ENCODE measurements around the gene CCN5.

CCN5 gene

GRCh38 chr20:44768854-44769480, 53.8 kb downstream of the CCN5 start:
- no peak for DNase-seq (ENCODE audit: low read depth)
- H3K4me3 ChIP-seq (ENCODE audit: low read depth, low read length), result no peak overlapping the region
- TF ChIP-seq CTCF (conservative IDR thresholded peaks at IDR 0.05; ENCODE audit: low read depth, low read length), result no peak

- no peak overlapping the region for H3K4me3 ChIP-seq (ENCODE audit: low read depth, low read length)
- TF ChIP-seq CTCF (conservative IDR thresholded peaks at IDR 0.05; ENCODE audit: low read depth, low read length), result no peak
- no peak for DNase-seq (ENCODE audit: low read depth)
These were observed 54.3 kb downstream of the CCN5 start for GRCh38 chr20:44769481-44769863.

- no peak for DNase-seq (ENCODE audit: low read depth)
- no peak for TF ChIP-seq CTCF (conservative IDR thresholded peaks at IDR 0.05; ENCODE audit: low read depth, low read length)
- no peak overlapping the region for H3K4me3 ChIP-seq (ENCODE audit: low read depth, low read length)
These were observed 55.5 kb downstream of the CCN5 start for GRCh38 chr20:44770484-44771171.

GRCh38 chr20:44771172-44771535, 56.0 kb downstream of the CCN5 start:
- no peak for TF ChIP-seq CTCF (conservative IDR thresholded peaks at IDR 0.05; ENCODE audit: low read depth, low read length)
- no peak overlapping the region for H3K4me3 ChIP-seq (ENCODE audit: low read depth, low read length)
- no peak for DNase-seq (ENCODE audit: low read depth)

- DNase-seq (ENCODE audit: low read depth), result no peak
- no peak for TF ChIP-seq CTCF (conservative IDR thresholded peaks at IDR 0.05; ENCODE audit: low read depth, low read length)
- no peak overlapping the region for H3K4me3 ChIP-seq (ENCODE audit: low read depth, low read length)
These were observed 57.5 kb downstream of the CCN5 start for GRCh38 chr20:44772636-44773035.

GRCh38 chr20:44773070-44773829, 58.1 kb downstream of the CCN5 start:
- H3K4me3 ChIP-seq (ENCODE audit: low read depth, low read length), result no peak overlapping the region
- TF ChIP-seq CTCF (conservative IDR thresholded peaks at IDR 0.05; ENCODE audit: low read depth, low read length), result no peak
- DNase-seq (ENCODE audit: low read depth), result no peak

All from choroid plexus epithelial cell (primary cell).